Psoas muscle (tissue), 8 donors: ENCODE data around the gene LEF1. TPM values are rescaled to one million over a fixed set of nuclear protein-coding genes. Genes with fewer than 3 reads are reported as not detected.

Experiments used
- ATAC-seq, 4 donors: fragments of 200-7000 bp; cut with Tn5 transposase; one replicate each; pipeline ENCODE4 v1.9.1; 2020; ENCODE audit warnings: moderate library complexity in 3 of 4, mild to moderate bottlenecking in 2 of 4
- DNase-seq, 2 donors: peaks; one replicate each; pipeline ENCODE4 v3.0.0-alpha.2; 2020
- H3K27ac ChIP-seq: fragments of 200-600 bp; one replicate; pipeline ENCODE4 v1.8.0; 2022
- H3K27me3 ChIP-seq, 3 donors: fragments of 200-600 bp in 1 of 3; one replicate each; pipeline versions ENCODE4 v1.6.1 to v1.8.0; 2013 to 2022; ENCODE audit warnings: low read length in 2 of 3, mild to moderate bottlenecking in 2 of 3, moderate library complexity in 1 of 3; ENCODE audit not compliant: insufficient read depth in 3 of 3
- H3K36me3 ChIP-seq, 2 donors: fragments of 200-600 bp in 1 of 2; one replicate each; pipeline versions ENCODE4 v1.6.1 to v1.8.0; 2013 to 2022; ENCODE audit warnings: low read depth in 1 of 2, mild to moderate bottlenecking in 1 of 2, moderate library complexity in 1 of 2; ENCODE audit not compliant: insufficient read depth in 1 of 2
- H3K4me1 ChIP-seq: fragments of 200-600 bp; one replicate; pipeline ENCODE4 v1.8.0; 2022
- H3K4me3 ChIP-seq: fragments of 200-600 bp; one replicate; pipeline ENCODE4 v1.8.0; 2022; ENCODE audit warnings: mild to moderate bottlenecking
- H3K9me3 ChIP-seq: fragments of 200-600 bp; one replicate; pipeline ENCODE4 v1.8.0; 2022
- CTCF ChIP-seq: fragments of 200-600 bp; IDR thresholded peaks from one replicate; pipeline ENCODE4 v1.8.0; 2022; ENCODE audit warnings: antibody characterized with exemption
- WGBS, 3 donors: extraction: QIAGEN DNeasy Blood & Tissue Kit; methylation state at CpG; one replicate each; pipeline versions ENCODE4 v1.1.6 to v1.1.7; 2013; 5-methylcytosine and 5-hydroxymethylcytosine counted together
- intact Hi-C, 2 donors: fragments of 100-400 bp; cut with DNase I; formaldehyde crosslinking; loops; one replicate each; pipeline versions ENCODE4 v1.11.0 to v1.14.2; 2022
- polyA plus RNA-seq, 3 donors: library from polyadenylated mRNA; stranded (reverse); fragments of 200-250 nt; gene quantifications; one replicate each; pipeline ENCODE4 v1.2.3, GENCODE V29; 2013
- total RNA-seq, 4 donors: library from RNA; stranded (reverse); fragmentation: NEBNext Ultra II Directional in 2 of 4; extraction: Animal tissue kit (Norgen Biotek cat#: 25700) in 2 of 4; gene quantifications; one replicate each; pipeline versions ENCODE4 v1.2.1 to v1.2.4, GENCODE V29; 2021 to 2023
- donor health status: healthy with polysubstance abuse.
- donor health status: DM: no; HTN: no; CAD: no; lungs with moderate emphysema.
- donor health status: Bipolar disorder and iron deficiency.
- donor health status: healthy.
- donor health status: DM: yes; HTN: yes; CAD: no.
- donor health status: DM: no; HTN: no; CAD: no.
- donor health status: DM: no; HTN: no; CAD: no.
- donor health status: DM: yes; HTN: yes; CAD: no.

The LEF1 gene
- total and polyA plus RNA-seq, 7 donors, result 0.10 to 0.44 (median 0.29) TPM

GRCh38 chr4:108149588-108150380 is 18.9 kb downstream of the LEF1 start:
- DNase-seq, result no peak
- intact Hi-C loops, result no loop called here
- H3K9me3 ChIP-seq, result no peaks in the 10 kb centered on the region
- no peak overlapping the region for H3K4me3 ChIP-seq
- H3K4me1 ChIP-seq, result no peaks in the 10 kb centered on the region
- TF ChIP-seq CTCF, result no peak
- no peaks in the 10 kb centered on the region for H3K36me3 ChIP-seq
- no peak for ATAC-seq
- H3K27ac ChIP-seq, result no peak overlapping the region
- H3K27me3 ChIP-seq, result peaks cover 0 to 2% (median 2%) of the 10 kb centered on the region in 3 donors
- WGBS, 3 donors, result 75 to 84% (median 79%) methylated on average over 3 of the region's 3 CpGs

DNA sequence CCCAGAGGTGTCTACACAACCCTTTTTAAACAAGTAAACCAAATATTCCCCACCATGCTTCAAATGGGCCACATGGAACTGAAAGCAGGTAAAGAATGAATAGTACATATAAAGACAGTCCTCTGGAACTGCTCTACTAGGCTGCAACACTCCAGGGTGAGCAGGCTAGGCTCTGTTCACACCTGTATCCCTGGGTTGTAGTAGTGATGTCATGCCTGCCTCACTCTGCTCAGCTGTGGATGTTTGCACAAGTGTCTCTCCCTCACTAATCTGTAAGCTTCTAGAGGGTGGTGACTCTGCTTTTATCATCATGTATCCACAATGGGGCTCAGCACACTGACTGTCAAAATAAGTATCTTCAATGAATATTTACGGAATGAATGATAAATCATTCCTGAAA is 20.4 kb downstream of the LEF1 start:
- H3K4me3 ChIP-seq, result no peak overlapping the region
- peaks cover 0 to 2% (median 2%) of the 10 kb centered on the region in 3 donors for H3K27me3 ChIP-seq
- intact Hi-C loops, result no loop called here
- TF ChIP-seq CTCF, result no peak
- H3K27ac ChIP-seq, result no peak overlapping the region
- DNase-seq, result no peak
- no peaks in the 10 kb centered on the region for H3K36me3 ChIP-seq
- WGBS, 3 donors, result 97 to 100% (median 98%) methylated on average over 1 of the region's 1 CpG
- no peaks in the 10 kb centered on the region for H3K9me3 ChIP-seq
- no peaks in the 10 kb centered on the region for H3K4me1 ChIP-seq
- no peak for ATAC-seq

GRCh38 chr4:108146819-108147218 is 21.9 kb downstream of the LEF1 start:
- no peak for TF ChIP-seq CTCF
- Histone ChIP-seq H3K9me3 (no peaks in the 10 kb centered on the region), H3K4me3 (no peak overlapping the region), H3K27ac (no peak overlapping the region), H3K4me1 (no peaks in the 10 kb centered on the region), H3K27me3 (peaks cover 0 to 2% (median 0%) of the 10 kb centered on the region in 3 donors), H3K36me3 (no peaks in the 10 kb centered on the region)
- ATAC-seq (no peak), DNase-seq (no peak)
- intact Hi-C loops, result no loop called here
- 65 to 72% (median 71%) methylated on average over 5 of the region's 5 CpGs for WGBS, 3 donors

DNA sequence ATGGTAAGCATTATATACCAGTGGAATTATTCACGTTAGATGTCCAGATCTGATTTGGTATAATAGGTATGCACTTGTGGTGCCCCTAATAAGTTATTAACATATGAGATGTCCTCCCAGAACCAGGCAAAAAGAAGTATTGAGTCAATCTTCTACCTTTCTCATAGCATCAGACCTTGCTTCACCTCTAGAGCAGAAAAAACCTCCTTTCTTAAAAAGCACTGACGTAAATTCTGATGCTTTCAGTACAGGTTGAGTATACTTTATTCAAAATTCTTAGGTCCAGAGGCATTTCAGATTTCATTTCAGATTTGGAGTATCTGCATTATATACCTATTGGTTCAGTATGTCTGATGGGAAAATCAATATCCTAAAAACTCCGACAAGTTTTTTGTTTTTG is 22.4 kb downstream of the LEF1 start:
- no peak for TF ChIP-seq CTCF
- Histone ChIP-seq H3K4me1 (no peaks in the 10 kb centered on the region), H3K9me3 (no peaks in the 10 kb centered on the region), H3K4me3 (no peak overlapping the region), H3K27me3 (peaks cover 0 to 2% (median 0%) of the 10 kb centered on the region in 3 donors), H3K27ac (no peak overlapping the region), H3K36me3 (no peaks in the 10 kb centered on the region)
- WGBS, 3 donors, result 93 to 96% (median 94%) methylated on average over 3 of the region's 3 CpGs
- intact Hi-C loops, result no loop called here
- ATAC-seq, result no peak
- DNase-seq, result no peak

DNA sequence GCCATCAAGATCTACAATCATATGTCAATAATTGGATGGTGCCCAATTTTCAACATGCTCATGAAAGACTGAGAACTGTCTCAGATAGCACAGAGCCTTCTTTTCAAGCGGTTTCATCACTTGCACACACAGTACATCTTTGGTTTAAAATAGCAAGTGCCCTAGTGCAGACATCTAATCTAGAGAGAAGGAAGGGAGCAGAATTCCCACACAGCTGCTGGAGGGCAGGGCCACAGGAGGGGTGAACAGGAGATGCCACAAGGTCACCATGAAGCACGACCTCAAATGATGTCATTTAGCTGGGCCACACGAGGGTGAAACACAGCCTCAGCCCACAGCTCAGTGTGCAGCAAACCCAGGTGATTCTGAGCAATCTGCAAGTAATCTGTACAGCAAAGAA is 24.3 kb downstream of the LEF1 start:
- H3K27me3 ChIP-seq, result peaks cover 0 to 2% (median 0%) of the 10 kb centered on the region in 3 donors
- H3K36me3 ChIP-seq, result no peaks in the 10 kb centered on the region
- no peak for DNase-seq
- ATAC-seq, result no peak
- no peaks in the 10 kb centered on the region for H3K9me3 ChIP-seq
- WGBS, 3 donors, result 43 to 56% (median 52%) methylated on average over 3 of the region's 3 CpGs
- no peak for TF ChIP-seq CTCF
- H3K27ac ChIP-seq, result no peak overlapping the region
- intact Hi-C loops, result no loop called here
- no peaks in the 10 kb centered on the region for H3K4me1 ChIP-seq
- no peak overlapping the region for H3K4me3 ChIP-seq
